ENCODE results near the gene TNMD. TPM values are rescaled to one million over a fixed set of nuclear protein-coding genes. Genes with fewer than 3 reads are reported as not detected.

TNMD gene
- total RNA-seq, 1 experiment from 2014 or later = not detected

- DNase-seq (ENCODE audit: low read depth, low spot score) (no peak), ATAC-seq (no peak)
- TF ChIP-seq POLR2AphosphoS5 (IDR thresholded peaks at IDR 0.05; ENCODE audit: low read depth, low read length) = no peak
- no TSS peak for BruUV-seq (replicated peaks)
- intact Hi-C loops (cut with micrococcal nuclease; ENCODE audit: unreplicated experiment) = no loop called here
- no peaks in the 10 kb centered on the region for H3K36me3 ChIP-seq (ENCODE audit: control insufficient read depth, insufficient read depth, low read length)
- no peaks in the 10 kb centered on the region for H3K27me3 ChIP-seq (ENCODE audit: control insufficient read depth, insufficient read depth, low read length)
- CTCF ChIA-PET = interaction anchor here (0.5 kb wide), 1 partner anchor 136 kb away, joined by 3 read pairs; no protein-coding TSS in a partner anchor
- no peak overlapping the region for H3K4me3 ChIP-seq (ENCODE audit: low read depth in 2 of 2, low read length in 2 of 2)
- H3K27ac ChIP-seq (ENCODE audit: low read length) = no peak overlapping the region
- no peaks in the 10 kb centered on the region for H3K4me1 ChIP-seq (ENCODE audit: control insufficient read depth, insufficient read depth, low read length)
- POLR2A ChIA-PET = no interaction called here
- in situ Hi-C loops (cut with HindIII; ENCODE audit: low pct_unique_long_range_greater_than_20kb, low sequenced_read_pairs) = no loop called here
- no peaks in the 10 kb centered on the region for H3K9me3 ChIP-seq (ENCODE audit: control insufficient read depth, insufficient read depth, low read depth, low read length)
These were observed 57.6 kb downstream of the TNMD start for GRCh38 chrX:100642290-100642689.

DNA sequence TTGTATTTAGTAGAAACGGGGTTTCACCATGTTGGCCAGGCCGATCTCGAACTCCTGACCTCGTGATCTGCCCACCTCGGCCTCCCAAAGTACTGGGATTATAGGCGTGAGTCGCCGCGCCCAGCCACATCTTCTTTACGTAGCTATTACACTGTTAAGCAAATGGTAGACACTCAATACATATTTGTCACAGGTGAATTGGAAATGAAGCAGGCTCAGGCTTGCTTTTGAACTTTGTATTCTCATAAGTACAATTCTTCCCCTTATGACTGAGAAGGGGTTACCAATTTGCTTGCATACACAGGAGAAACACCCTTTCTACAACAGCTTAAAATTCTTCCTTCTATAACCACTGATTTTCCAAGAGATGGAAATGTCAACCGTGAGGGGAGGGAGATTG, 58.5 kb downstream of the TNMD start:
- H3K36me3 ChIP-seq (ENCODE audit: control insufficient read depth, insufficient read depth, low read length) = no peaks in the 10 kb centered on the region
- H3K4me3 ChIP-seq (ENCODE audit: low read depth in 2 of 2, low read length in 2 of 2) = no peak overlapping the region
- no peak for ATAC-seq
- in situ Hi-C loops (cut with HindIII; ENCODE audit: low pct_unique_long_range_greater_than_20kb, low sequenced_read_pairs) = no loop called here
- H3K9me3 ChIP-seq (ENCODE audit: control insufficient read depth, insufficient read depth, low read depth, low read length) = no peaks in the 10 kb centered on the region
- no TSS peak for BruUV-seq (replicated peaks)
- intact Hi-C loops (cut with micrococcal nuclease; ENCODE audit: unreplicated experiment) = no loop called here
- no peak for DNase-seq (ENCODE audit: low read depth, low spot score)
- no peak overlapping the region for H3K27ac ChIP-seq (ENCODE audit: low read length)
- TF ChIP-seq POLR2AphosphoS5 (IDR thresholded peaks at IDR 0.05; ENCODE audit: low read depth, low read length) = no peak
- TF ChIP-seq CTCF (IDR thresholded peaks at IDR 0.05) = no peak
- TF ChIP-seq, protein P1, sequence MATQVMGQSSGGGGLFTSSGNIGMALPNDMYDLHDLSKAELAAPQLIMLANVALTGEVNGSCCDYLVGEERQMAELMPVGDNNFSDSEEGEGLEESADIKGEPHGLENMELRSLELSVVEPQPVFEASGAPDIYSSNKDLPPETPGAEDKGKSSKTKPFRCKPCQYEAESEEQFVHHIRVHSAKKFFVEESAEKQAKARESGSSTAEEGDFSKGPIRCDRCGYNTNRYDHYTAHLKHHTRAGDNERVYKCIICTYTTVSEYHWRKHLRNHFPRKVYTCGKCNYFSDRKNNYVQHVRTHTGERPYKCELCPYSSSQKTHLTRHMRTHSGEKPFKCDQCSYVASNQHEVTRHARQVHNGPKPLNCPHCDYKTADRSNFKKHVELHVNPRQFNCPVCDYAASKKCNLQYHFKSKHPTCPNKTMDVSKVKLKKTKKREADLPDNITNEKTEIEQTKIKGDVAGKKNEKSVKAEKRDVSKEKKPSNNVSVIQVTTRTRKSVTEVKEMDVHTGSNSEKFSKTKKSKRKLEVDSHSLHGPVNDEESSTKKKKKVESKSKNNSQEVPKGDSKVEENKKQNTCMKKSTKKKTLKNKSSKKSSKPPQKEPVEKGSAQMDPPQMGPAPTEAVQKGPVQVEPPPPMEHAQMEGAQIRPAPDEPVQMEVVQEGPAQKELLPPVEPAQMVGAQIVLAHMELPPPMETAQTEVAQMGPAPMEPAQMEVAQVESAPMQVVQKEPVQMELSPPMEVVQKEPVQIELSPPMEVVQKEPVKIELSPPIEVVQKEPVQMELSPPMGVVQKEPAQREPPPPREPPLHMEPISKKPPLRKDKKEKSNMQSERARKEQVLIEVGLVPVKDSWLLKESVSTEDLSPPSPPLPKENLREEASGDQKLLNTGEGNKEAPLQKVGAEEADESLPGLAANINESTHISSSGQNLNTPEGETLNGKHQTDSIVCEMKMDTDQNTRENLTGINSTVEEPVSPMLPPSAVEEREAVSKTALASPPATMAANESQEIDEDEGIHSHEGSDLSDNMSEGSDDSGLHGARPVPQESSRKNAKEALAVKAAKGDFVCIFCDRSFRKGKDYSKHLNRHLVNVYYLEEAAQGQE (IDR thresholded peaks at IDR 0.05; ENCODE audit: insufficient read depth in 1 of 2, low read depth in 2 of 2, low read length in 1 of 2) = no peak
- TF ChIP-seq SIN3A (IDR thresholded peaks at IDR 0.05; ENCODE audit: borderline replicate concordance, insufficient read depth, low read depth, low read length) = no peak
- no peak for TF ChIP-seq TCF7L2 (IDR thresholded peaks at IDR 0.05; ENCODE audit: low read depth, low read length)
- H3K4me1 ChIP-seq (ENCODE audit: control insufficient read depth, insufficient read depth, low read length) = no peaks in the 10 kb centered on the region
- H3K27me3 ChIP-seq (ENCODE audit: control insufficient read depth, insufficient read depth, low read length) = no peaks in the 10 kb centered on the region
- POLR2A ChIA-PET = no interaction called here
- CTCF ChIA-PET = interaction anchor here (0.9 kb wide), 1 partner anchor 125 kb away, joined by 4 read pairs; no protein-coding TSS in a partner anchor

GRCh38 chrX:100643956-100644860, 59.5 kb downstream of the TNMD start, which contains the start of gene SRPX2:
Gene SRPX2 (plus strand): TSS chrX:100644199. CDS start chrX:100646323, 2,124 bp downstream.
- no peaks in the 10 kb centered on the region for H3K9me3 ChIP-seq (ENCODE audit: control insufficient read depth, insufficient read depth, low read depth, low read length)
- POLR2A ChIA-PET = no interaction called here
- ATAC-seq (peak; percentile 96), DNase-seq (ENCODE audit: low read depth, low spot score) (peak; percentile 61)
- TF ChIP-seq TCF7L2 (IDR thresholded peaks at IDR 0.05; ENCODE audit: low read depth, low read length) (no peak), POLR2AphosphoS5 (IDR thresholded peaks at IDR 0.05; ENCODE audit: low read depth, low read length) (no peak), SIN3A (IDR thresholded peaks at IDR 0.05; ENCODE audit: borderline replicate concordance, insufficient read depth, low read depth, low read length) (no peak), CTCF (IDR thresholded peaks at IDR 0.05) (no peak)
- TF ChIP-seq, protein P1 (IDR thresholded peaks at IDR 0.05; ENCODE audit: insufficient read depth in 1 of 2, low read depth in 2 of 2, low read length in 1 of 2) = no peak
- CTCF ChIA-PET = interaction anchor here (0.9 kb wide), 1 partner anchor 124 kb away, joined by 4 read pairs; no protein-coding TSS in a partner anchor
- no peaks in the 10 kb centered on the region for H3K27me3 ChIP-seq (ENCODE audit: control insufficient read depth, insufficient read depth, low read length)
- H3K4me1 ChIP-seq (ENCODE audit: control insufficient read depth, insufficient read depth, low read length) = no peaks in the 10 kb centered on the region
- H3K27ac ChIP-seq (ENCODE audit: low read length) = no peak within 1 kb of the TSS
- H3K36me3 ChIP-seq (ENCODE audit: control insufficient read depth, insufficient read depth, low read length) = no peaks in the 10 kb centered on the region
- in situ Hi-C loops (cut with HindIII; ENCODE audit: low pct_unique_long_range_greater_than_20kb, low sequenced_read_pairs) (no loop called here), intact Hi-C loops (cut with micrococcal nuclease; ENCODE audit: unreplicated experiment) (no loop called here)
- no TSS peak for BruUV-seq (replicated peaks)
- H3K4me3 ChIP-seq (ENCODE audit: low read depth in 2 of 2, low read length in 2 of 2) = peak within 1 kb of the TSS in 1 of 2 experiments; percentile 26; a peak in 2 of 4 replicates
